Lower leg skin (tissue), 3 donors: ENCODE data around the gene SCRT2.

ENCODE experiments used
- POLR2A ChIP-seq, 2 donors: fragments of 450-650 bp; IDR thresholded peaks; one replicate each; pipeline ENCODE4 v1.6.1; 2016 to 2017; ENCODE audit warnings: antibody characterized with exemption in 2 of 2, mild to moderate bottlenecking in 1 of 2, moderate library complexity in 1 of 2
- TF ChIP-seq, protein P1 (sequence below), 3 donors: fragments of 450-650 bp; IDR thresholded peaks; one replicate each; pipeline ENCODE4 v1.5.1; 2016; ENCODE audit warnings: antibody characterized with exemption in 3 of 3, mild to moderate bottlenecking in 3 of 3, moderate library complexity in 2 of 3

DNA sequence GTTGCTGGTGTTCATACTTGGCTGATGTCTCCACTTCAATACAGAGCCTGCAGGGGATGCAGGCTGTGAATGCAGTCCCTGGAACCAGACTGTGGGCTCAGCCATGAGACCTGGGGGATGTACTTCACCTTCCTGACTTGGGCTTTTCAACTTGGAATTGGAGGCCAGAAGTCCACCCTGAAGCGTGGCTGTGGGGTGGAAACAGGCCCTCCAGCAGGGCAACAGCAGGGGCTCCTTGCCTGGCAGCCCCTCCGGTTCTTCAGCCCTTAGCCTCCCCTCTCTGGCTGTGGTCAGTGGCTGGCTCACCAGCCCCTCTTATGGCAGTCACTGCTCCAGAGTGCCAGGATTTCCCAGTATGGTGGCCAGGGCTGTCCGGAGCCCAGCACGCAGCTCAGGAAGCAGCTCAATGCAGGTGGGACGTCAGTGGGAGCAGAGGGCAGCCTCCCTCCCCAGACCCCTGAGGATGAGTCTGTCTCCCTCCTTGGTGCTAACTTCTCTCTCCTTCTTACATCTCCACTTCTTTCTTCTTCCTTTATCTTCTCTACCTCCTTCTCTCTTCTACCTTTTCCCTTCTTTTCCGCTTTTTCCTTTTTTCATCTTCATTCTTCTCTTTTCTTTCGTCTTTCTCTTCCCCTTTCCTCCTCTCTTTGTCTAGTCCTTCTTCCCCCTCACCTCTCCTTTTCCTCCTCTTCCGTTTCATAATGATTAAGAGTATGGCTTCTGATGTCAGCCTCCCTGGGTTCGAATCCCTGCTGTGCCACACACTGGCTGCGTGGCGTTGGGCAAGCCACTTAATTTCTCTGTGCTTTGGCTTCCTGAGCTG is 47.4 kb upstream of the SCRT2 start:
- TF ChIP-seq, protein P1, sequence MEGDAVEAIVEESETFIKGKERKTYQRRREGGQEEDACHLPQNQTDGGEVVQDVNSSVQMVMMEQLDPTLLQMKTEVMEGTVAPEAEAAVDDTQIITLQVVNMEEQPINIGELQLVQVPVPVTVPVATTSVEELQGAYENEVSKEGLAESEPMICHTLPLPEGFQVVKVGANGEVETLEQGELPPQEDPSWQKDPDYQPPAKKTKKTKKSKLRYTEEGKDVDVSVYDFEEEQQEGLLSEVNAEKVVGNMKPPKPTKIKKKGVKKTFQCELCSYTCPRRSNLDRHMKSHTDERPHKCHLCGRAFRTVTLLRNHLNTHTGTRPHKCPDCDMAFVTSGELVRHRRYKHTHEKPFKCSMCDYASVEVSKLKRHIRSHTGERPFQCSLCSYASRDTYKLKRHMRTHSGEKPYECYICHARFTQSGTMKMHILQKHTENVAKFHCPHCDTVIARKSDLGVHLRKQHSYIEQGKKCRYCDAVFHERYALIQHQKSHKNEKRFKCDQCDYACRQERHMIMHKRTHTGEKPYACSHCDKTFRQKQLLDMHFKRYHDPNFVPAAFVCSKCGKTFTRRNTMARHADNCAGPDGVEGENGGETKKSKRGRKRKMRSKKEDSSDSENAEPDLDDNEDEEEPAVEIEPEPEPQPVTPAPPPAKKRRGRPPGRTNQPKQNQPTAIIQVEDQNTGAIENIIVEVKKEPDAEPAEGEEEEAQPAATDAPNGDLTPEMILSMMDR (IDR thresholded peaks at IDR 0.05): no peak
- no peak for TF ChIP-seq POLR2A (IDR thresholded peaks at IDR 0.05)
